ENCODE results near the gene TIFAB.

DNA sequence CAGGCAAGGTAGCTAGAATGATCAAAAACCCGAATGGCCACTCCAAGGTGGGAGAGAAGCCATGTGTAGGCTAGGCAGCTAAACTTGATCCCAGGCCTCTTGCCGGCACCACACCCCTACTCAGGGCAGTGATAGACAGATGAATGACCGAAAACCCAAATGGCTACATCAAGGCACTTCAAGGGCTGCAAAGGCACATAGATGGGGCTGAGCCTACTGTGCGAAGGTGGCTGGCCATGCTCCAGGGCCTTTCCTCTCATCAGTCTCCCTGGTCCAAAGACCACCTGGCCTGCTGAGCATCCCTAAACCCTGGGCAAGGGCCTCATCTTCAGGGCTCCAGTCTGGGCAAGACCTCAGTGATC, 3.7 kb upstream of the TIFAB start:
- no peak for TF ChIP-seq ISL1 (CRISPR knock-in tag; IDR thresholded peaks at IDR 0.05)
- TF ChIP-seq, protein P1, sequence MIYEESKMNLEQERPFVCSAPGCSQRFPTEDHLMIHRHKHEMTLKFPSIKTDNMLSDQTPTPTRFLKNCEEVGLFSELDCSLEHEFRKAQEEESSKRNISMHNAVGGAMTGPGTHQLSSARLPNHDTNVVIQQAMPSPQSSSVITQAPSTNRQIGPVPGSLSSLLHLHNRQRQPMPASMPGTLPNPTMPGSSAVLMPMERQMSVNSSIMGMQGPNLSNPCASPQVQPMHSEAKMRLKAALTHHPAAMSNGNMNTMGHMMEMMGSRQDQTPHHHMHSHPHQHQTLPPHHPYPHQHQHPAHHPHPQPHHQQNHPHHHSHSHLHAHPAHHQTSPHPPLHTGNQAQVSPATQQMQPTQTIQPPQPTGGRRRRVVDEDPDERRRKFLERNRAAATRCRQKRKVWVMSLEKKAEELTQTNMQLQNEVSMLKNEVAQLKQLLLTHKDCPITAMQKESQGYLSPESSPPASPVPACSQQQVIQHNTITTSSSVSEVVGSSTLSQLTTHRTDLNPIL (CRISPR knock-in tag; IDR thresholded peaks at IDR 0.05; ENCODE audit: low read depth): no peak
- no peak for TF ChIP-seq PATZ1 (CRISPR knock-in tag; IDR thresholded peaks at IDR 0.05; ENCODE audit: borderline replicate concordance)
- TF ChIP-seq CSRNP3 (CRISPR knock-in tag; IDR thresholded peaks at IDR 0.05): no peak
- no peak for TF ChIP-seq BACH2 (CRISPR knock-in tag; IDR thresholded peaks at IDR 0.05; ENCODE audit: borderline replicate concordance)
